ENCODE measurements around the gene SDK1.

Gene SDK1

DNA sequence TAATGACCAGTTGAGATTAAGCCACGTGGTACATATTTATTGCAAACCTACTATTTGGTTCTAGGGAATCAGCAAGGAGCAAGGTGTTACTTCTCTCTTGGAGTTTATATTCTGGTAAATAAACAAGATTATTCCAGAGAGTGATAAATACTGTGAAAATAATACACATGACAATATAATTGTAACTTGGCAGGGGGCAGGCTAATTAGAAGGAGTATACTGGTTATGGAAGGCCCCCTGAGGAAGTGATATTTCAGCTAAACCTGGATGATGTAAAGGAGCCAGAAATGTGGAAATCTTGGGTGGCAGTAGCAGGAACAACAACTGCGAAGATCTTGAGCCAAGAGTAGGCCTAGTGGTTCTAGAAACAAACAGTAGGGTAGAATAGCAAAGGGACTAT lies 111.8 kb downstream of the SDK1 start:
- TF ChIP-seq, protein P1, sequence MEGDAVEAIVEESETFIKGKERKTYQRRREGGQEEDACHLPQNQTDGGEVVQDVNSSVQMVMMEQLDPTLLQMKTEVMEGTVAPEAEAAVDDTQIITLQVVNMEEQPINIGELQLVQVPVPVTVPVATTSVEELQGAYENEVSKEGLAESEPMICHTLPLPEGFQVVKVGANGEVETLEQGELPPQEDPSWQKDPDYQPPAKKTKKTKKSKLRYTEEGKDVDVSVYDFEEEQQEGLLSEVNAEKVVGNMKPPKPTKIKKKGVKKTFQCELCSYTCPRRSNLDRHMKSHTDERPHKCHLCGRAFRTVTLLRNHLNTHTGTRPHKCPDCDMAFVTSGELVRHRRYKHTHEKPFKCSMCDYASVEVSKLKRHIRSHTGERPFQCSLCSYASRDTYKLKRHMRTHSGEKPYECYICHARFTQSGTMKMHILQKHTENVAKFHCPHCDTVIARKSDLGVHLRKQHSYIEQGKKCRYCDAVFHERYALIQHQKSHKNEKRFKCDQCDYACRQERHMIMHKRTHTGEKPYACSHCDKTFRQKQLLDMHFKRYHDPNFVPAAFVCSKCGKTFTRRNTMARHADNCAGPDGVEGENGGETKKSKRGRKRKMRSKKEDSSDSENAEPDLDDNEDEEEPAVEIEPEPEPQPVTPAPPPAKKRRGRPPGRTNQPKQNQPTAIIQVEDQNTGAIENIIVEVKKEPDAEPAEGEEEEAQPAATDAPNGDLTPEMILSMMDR (IDR thresholded peaks at IDR 0.05), result no peak
- H3K9me3 ChIP-seq (ENCODE audit: control insufficient read depth, low read length), result no peaks in the 10 kb centered on the region

GRCh38 chr7:3415861-3416312 lies 114.8 kb downstream of the SDK1 start:
- peak overlapping the region; percentile 57 for H2AFZ ChIP-seq
- H3K79me2 ChIP-seq, result no peaks in the 10 kb centered on the region
- peak overlapping the region; percentile 19 for H3K4me2 ChIP-seq (ENCODE audit: low read length)

More for the DNA sequence above, 111.8 kb downstream of the SDK1 start:
- H2AFZ ChIP-seq, result no peak overlapping the region
- H3K4me1 ChIP-seq, result peaks cover 37% of the 10 kb centered on the region
- no peaks in the 10 kb centered on the region for H3K79me2 ChIP-seq
- H3K4me2 ChIP-seq (ENCODE audit: low read length), result no peak overlapping the region
- H3K36me3 ChIP-seq (ENCODE audit: control insufficient read depth, insufficient read depth, low read length), result no peaks in the 10 kb centered on the region
- H3K4me3 ChIP-seq (ENCODE audit: low read depth, low read length), result no peak overlapping the region
- no peak overlapping the region for H3K9ac ChIP-seq
- no peaks in the 10 kb centered on the region for H3K27me3 ChIP-seq (ENCODE audit: control insufficient read depth, insufficient read depth, low read length)
- H3K27ac ChIP-seq, result no peak overlapping the region

GRCh38 chr7:3416453-3416852 lies 115.4 kb downstream of the SDK1 start:
- no peaks in the 10 kb centered on the region for H3K9me3 ChIP-seq (ENCODE audit: control insufficient read depth, low read length)
- peak overlapping the region; percentile 19 for H3K4me2 ChIP-seq (ENCODE audit: low read length)
- H2AFZ ChIP-seq, result peak overlapping the region; percentile 57
- peak overlapping the region; percentile 18 for H3K27ac ChIP-seq
- TF ChIP-seq, protein P1 (IDR thresholded peaks at IDR 0.05), result no peak
- H3K9ac ChIP-seq, result no peak overlapping the region
- H3K36me3 ChIP-seq (ENCODE audit: control insufficient read depth, insufficient read depth, low read length), result no peaks in the 10 kb centered on the region
- H3K27me3 ChIP-seq (ENCODE audit: control insufficient read depth, insufficient read depth, low read length), result no peaks in the 10 kb centered on the region
- no peak overlapping the region for H3K4me3 ChIP-seq (ENCODE audit: low read depth, low read length)
- no peaks in the 10 kb centered on the region for H3K79me2 ChIP-seq
- peaks cover 18% of the 10 kb centered on the region for H3K4me1 ChIP-seq

More at GRCh38 chr7:3415861-3416312, 114.8 kb downstream of the SDK1 start:
- Histone ChIP-seq H3K36me3 (ENCODE audit: control insufficient read depth, insufficient read depth, low read length) (no peaks in the 10 kb centered on the region), H3K9me3 (ENCODE audit: control insufficient read depth, low read length) (no peaks in the 10 kb centered on the region), H3K27me3 (ENCODE audit: control insufficient read depth, insufficient read depth, low read length) (no peaks in the 10 kb centered on the region), H3K4me1 (peaks cover 20% of the 10 kb centered on the region), H3K9ac (no peak overlapping the region), H3K27ac (peak overlapping the region; percentile 18), H3K4me3 (ENCODE audit: low read depth, low read length) (no peak overlapping the region)
- TF ChIP-seq, protein P1 (IDR thresholded peaks at IDR 0.05), result no peak

- Histone ChIP-seq H3K79me2 (no peaks in the 10 kb centered on the region), H3K9ac (no peak overlapping the region), H3K4me2 (ENCODE audit: low read length) (no peak overlapping the region), H3K36me3 (ENCODE audit: control insufficient read depth, insufficient read depth, low read length) (no peaks in the 10 kb centered on the region), H3K4me3 (ENCODE audit: low read depth, low read length) (no peak overlapping the region), H3K9me3 (ENCODE audit: control insufficient read depth, low read length) (no peaks in the 10 kb centered on the region), H3K27ac (no peak overlapping the region), H3K27me3 (ENCODE audit: control insufficient read depth, insufficient read depth, low read length) (no peaks in the 10 kb centered on the region), H2AFZ (no peak overlapping the region), H3K4me1 (no peaks in the 10 kb centered on the region)
- TF ChIP-seq, protein P1 (IDR thresholded peaks at IDR 0.05), result no peak
Observed at GRCh38 chr7:3425087-3425486, 124.0 kb downstream of the SDK1 start.

- H3K27me3 ChIP-seq (ENCODE audit: control insufficient read depth, insufficient read depth, low read length), result no peaks in the 10 kb centered on the region
- no peaks in the 10 kb centered on the region for H3K9me3 ChIP-seq (ENCODE audit: control insufficient read depth, low read length)
- H3K4me1 ChIP-seq, result no peaks in the 10 kb centered on the region
- H3K4me3 ChIP-seq (ENCODE audit: low read depth, low read length), result no peak overlapping the region
- H2AFZ ChIP-seq, result no peak overlapping the region
- H3K36me3 ChIP-seq (ENCODE audit: control insufficient read depth, insufficient read depth, low read length), result no peaks in the 10 kb centered on the region
- TF ChIP-seq, protein P1 (IDR thresholded peaks at IDR 0.05), result no peak
- H3K27ac ChIP-seq, result no peak overlapping the region
- no peak overlapping the region for H3K9ac ChIP-seq
- no peaks in the 10 kb centered on the region for H3K79me2 ChIP-seq
- no peak overlapping the region for H3K4me2 ChIP-seq (ENCODE audit: low read length)
Observed at GRCh38 chr7:3426064-3426463, 125.0 kb downstream of the SDK1 start.

Measured in parathyroid adenoma (tissue), 2 donors.